Activated B cell treated with CpG ODN at 0.5 μM for 24 hours (primary cell): ENCODE measurements around the gene TMEM51. TPM values are rescaled to one million over a fixed set of nuclear protein-coding genes. Genes with fewer than 3 reads are reported as not detected.

Source experiments
- ATAC-seq: fragments of 200-7000 bp; cut with Tn5 transposase; one replicate; pipeline ENCODE4 v1.10.0; 2021; ENCODE audit warnings: low read depth, mild to moderate bottlenecking, moderate library complexity
- CTCF ChIA-PET: fragments of 350-600 bp; sonication (Branson Sonifier 250); formaldehyde crosslinking; loops from one replicate; lab custom pipeline; 2021; ENCODE audit warnings: antibody characterized with exemption; lab: Charles Lee
- POLR2A ChIA-PET: fragments of 350-600 bp; sonication (Branson Sonifier 250); formaldehyde crosslinking; loops from one replicate; lab custom pipeline; 2021; ENCODE audit warnings: antibody characterized with exemption; lab: Charles Lee
- DNase-seq: peaks from one replicate; pipeline ENCODE4 v3.0.0; 2022
- H3K27ac Mint-ChIP-seq: one replicate; pipeline ENCODE4 v1.8.0; 2020; ENCODE audit warnings: mixed read lengths
- H3K27me3 Mint-ChIP-seq: one replicate; pipeline ENCODE4 v1.8.0; 2021; ENCODE audit warnings: mixed read lengths
- H3K36me3 Mint-ChIP-seq: one replicate; pipeline ENCODE4 v1.8.0; 2021; ENCODE audit warnings: low read depth, mixed read lengths
- H3K4me1 Mint-ChIP-seq: one replicate; pipeline ENCODE4 v1.8.0; 2021; ENCODE audit warnings: mixed read lengths
- H3K4me3 Mint-ChIP-seq: one replicate; pipeline ENCODE4 v1.8.0; 2020; ENCODE audit warnings: mild to moderate bottlenecking, mixed read lengths
- H3K9me3 Mint-ChIP-seq: one replicate; pipeline ENCODE4 v1.8.0; 2020; ENCODE audit warnings: mixed read lengths
- intact Hi-C: fragments of 100-400 bp; cut with micrococcal nuclease; formaldehyde crosslinking; loops from one replicate; pipeline ENCODE4 v1.15.1; 2024
- total RNA-seq: library from RNA; stranded (reverse); gene quantifications from 2 replicates; pipeline ENCODE4 v1.2.3, GENCODE V29; 2022
- TF ChIP-seq, protein P1 (sequence below): fragments of 200-600 bp; IDR thresholded peaks from one replicate; pipeline ENCODE4 v1.8.0; 2022; ENCODE audit warnings: antibody characterized with exemption, mild to moderate bottlenecking

TMEM51 gene
- total RNA-seq, 1 donor from 2014 or later, result not detected

DNA sequence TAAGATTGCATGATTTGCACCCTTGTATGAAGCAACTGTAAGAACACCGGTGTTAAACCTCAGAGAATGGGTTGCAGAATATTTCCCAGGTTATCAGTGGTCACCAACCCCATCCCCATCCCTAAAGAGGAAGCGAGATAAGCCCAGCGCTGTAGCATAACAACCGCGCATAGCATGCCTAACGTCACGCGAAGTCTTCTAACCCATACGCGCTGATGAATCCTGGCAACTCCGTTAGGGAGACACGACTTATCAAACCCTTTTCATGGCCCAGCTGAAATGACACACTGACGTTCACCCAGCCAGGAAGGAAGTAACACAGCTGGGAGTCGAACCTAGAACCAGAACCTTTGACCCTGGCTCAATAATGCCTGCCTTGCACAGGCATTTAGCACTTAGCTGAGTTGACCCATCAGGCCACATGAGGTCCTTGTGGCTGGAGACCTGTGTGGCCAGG, 24.2 kb downstream of the TMEM51 start:
- H3K4me3 Mint-ChIP-seq, result no peak overlapping the region
- no peak for DNase-seq
- no peaks in the 10 kb centered on the region for H3K4me1 Mint-ChIP-seq
- no peaks in the 10 kb centered on the region for H3K36me3 Mint-ChIP-seq
- H3K27me3 Mint-ChIP-seq, result peaks cover 20% of the 10 kb centered on the region
- H3K27ac Mint-ChIP-seq, result no peak overlapping the region
- ATAC-seq, result no peak
- H3K9me3 Mint-ChIP-seq, result peaks cover 3% of the 10 kb centered on the region
- ChIA-PET POLR2A (no interaction called here), CTCF (no interaction called here)
- TF ChIP-seq, protein P1, sequence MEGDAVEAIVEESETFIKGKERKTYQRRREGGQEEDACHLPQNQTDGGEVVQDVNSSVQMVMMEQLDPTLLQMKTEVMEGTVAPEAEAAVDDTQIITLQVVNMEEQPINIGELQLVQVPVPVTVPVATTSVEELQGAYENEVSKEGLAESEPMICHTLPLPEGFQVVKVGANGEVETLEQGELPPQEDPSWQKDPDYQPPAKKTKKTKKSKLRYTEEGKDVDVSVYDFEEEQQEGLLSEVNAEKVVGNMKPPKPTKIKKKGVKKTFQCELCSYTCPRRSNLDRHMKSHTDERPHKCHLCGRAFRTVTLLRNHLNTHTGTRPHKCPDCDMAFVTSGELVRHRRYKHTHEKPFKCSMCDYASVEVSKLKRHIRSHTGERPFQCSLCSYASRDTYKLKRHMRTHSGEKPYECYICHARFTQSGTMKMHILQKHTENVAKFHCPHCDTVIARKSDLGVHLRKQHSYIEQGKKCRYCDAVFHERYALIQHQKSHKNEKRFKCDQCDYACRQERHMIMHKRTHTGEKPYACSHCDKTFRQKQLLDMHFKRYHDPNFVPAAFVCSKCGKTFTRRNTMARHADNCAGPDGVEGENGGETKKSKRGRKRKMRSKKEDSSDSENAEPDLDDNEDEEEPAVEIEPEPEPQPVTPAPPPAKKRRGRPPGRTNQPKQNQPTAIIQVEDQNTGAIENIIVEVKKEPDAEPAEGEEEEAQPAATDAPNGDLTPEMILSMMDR, result no peak
- intact Hi-C loops, result no loop called here

DNA sequence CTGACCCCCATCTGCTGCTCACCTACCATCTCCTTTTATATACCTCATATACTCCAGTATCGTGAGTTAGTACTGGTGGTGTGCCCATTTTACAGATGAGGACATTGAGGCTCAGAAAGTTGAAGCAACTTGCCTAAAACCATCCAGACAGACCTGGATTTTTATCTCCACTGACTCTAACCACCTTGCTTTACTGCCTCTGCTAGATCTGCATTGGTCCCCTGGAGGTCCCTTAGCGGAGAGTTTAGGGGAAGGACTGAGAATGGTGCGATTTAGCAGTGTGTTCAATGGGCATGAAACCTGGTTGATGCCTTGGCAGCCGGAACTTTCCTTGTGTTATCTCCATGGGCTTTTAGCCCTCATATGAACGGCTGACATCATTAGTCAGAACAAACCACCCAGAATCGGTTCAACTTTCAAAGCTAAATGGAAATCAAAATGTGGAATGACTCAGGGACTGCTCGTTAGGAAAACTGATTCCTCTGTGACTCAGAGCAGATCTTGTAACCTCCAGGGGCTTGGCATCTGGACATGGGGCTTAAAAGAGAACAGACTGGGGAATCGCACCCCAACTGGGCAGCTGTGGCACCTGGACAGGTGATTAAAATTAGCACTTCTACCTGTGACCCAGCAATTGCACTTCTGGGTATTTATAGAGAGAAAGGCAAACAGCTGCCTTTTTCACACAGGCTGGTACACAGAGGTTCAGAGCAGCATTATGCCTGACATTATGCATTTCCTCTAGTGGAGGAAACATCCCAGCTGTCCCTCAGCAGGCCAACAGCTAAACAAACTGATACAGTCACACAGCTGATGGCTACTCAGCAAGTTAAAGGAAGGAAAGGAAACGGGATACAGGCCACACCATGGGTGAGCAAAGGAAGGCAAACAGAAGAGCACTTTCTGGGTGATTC, 25.3 kb downstream of the TMEM51 start:
- intact Hi-C loops, result no loop called here
- ATAC-seq, result no peak
- peaks cover 18% of the 10 kb centered on the region for H3K27me3 Mint-ChIP-seq
- DNase-seq, result no peak
- no peaks in the 10 kb centered on the region for H3K4me1 Mint-ChIP-seq
- peaks cover 3% of the 10 kb centered on the region for H3K9me3 Mint-ChIP-seq
- TF ChIP-seq, protein P1, result no peak
- H3K36me3 Mint-ChIP-seq, result no peaks in the 10 kb centered on the region
- no peak overlapping the region for H3K4me3 Mint-ChIP-seq
- CTCF ChIA-PET, result no interaction called here
- H3K27ac Mint-ChIP-seq, result no peak overlapping the region
- POLR2A ChIA-PET, result no interaction called here

DNA sequence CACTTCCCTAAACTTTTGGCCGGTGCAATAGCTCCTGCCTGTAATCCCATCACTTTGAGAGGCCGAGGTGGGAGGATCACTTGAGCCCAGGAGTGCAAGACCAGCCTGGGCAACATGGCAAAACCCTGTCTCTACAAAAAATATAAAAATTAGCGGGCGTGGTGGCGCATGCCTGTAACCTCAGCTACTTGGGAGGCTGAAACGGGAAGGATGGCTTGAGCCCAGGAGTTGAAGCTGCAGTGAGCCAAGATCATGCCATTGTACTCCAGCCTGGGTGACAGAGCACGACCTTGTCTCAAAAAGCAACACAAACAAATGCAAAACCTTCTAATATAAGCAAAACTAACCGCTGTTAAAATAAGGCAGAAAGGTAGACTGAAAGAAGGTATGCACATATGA, 25.9 kb downstream of the TMEM51 start:
- H3K27ac Mint-ChIP-seq, result no peak overlapping the region
- TF ChIP-seq, protein P1, result no peak
- ChIA-PET POLR2A (no interaction called here), CTCF (no interaction called here)
- H3K27me3 Mint-ChIP-seq, result peaks cover 18% of the 10 kb centered on the region
- H3K4me1 Mint-ChIP-seq, result no peaks in the 10 kb centered on the region
- ATAC-seq, result no peak
- H3K36me3 Mint-ChIP-seq, result no peaks in the 10 kb centered on the region
- H3K4me3 Mint-ChIP-seq, result no peak overlapping the region
- no peak for DNase-seq
- intact Hi-C loops, result no loop called here
- peaks cover 3% of the 10 kb centered on the region for H3K9me3 Mint-ChIP-seq

DNA sequence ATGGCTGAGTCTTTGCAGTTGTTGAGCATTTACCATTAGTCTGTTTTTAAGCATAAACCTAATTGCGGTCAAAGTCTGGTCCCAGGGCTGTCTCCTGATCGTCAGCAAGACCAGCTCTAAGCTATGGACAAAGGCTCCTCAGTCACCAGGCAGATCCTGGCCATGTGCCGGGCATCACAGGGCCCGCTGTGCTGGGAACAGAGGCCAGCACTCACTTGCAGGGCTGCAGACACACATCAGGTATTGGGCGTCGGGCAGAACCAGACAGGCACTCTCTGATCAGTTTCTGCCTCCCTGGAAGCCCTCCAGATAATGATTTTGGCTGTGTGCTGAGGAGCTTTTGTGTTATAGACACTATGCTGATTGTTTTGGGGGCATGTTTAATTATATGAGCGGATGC, 26.6 kb downstream of the TMEM51 start:
- TF ChIP-seq, protein P1, result no peak

DNA sequence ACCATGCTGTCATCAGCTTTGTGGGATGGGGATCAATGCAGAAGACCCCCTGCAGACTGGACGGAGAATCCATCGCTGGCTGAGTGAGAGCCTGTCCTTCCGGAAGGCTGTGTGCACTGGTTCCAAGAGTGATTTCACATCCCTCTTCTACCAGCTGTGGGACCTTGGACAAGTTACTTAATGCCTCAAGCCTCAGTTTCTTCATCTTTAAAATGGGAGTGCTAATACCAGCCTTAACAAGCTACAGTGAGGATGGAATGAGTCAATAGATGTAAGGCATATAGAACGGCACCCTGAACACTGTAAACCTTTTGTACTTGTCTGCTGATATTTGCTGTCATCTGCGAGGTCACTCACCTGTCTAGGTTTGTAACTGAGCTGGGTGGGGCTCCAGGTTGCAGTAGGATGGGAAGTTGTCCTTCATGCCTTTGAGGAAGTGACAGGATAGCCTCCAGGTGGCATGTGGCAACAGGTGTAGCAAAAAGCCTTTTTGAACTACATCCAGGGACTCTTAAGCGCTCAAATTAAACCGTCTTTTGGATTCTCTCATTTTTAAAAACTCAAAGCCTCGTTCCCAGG, 27.5 kb downstream of the TMEM51 start:
- ATAC-seq (no peak), DNase-seq (no peak)
- TF ChIP-seq, protein P1, result no peak
- Mint-ChIP-seq H3K36me3 (no peaks in the 10 kb centered on the region), H3K4me3 (no peak overlapping the region), H3K27ac (no peak overlapping the region), H3K27me3 (peaks cover 22% of the 10 kb centered on the region), H3K4me1 (no peaks in the 10 kb centered on the region), H3K9me3 (no peaks in the 10 kb centered on the region)
- intact Hi-C loops, result no loop called here
- ChIA-PET POLR2A (no interaction called here), CTCF (no interaction called here)

More for the DNA sequence above, 26.6 kb downstream of the TMEM51 start:
- Mint-ChIP-seq H3K27ac (no peak overlapping the region), H3K4me1 (no peaks in the 10 kb centered on the region), H3K9me3 (peaks cover 3% of the 10 kb centered on the region), H3K4me3 (no peak overlapping the region), H3K27me3 (peaks cover 18% of the 10 kb centered on the region), H3K36me3 (no peaks in the 10 kb centered on the region)
- DNase-seq (no peak), ATAC-seq (no peak)
- ChIA-PET CTCF (no interaction called here), POLR2A (no interaction called here)
- intact Hi-C loops, result no loop called here
